Sciatic nerve (tissue), 2 donors: ENCODE measurements around the gene EEF1A2. TPM values are rescaled to one million over a fixed set of nuclear protein-coding genes. Genes with fewer than 3 reads are reported as not detected.
"Not testable (repeated sequence)": the region's sequence is repeated elsewhere in the genome, so short reads cannot be mapped to it uniquely, and the experiment has no call there.

ENCODE experiments used
- ATAC-seq: fragments of 200-7000 bp; cut with Tn5 transposase; one replicate; pipeline ENCODE4 v1.9.1; 2020; ENCODE audit warnings: mild to moderate bottlenecking, moderate library complexity
- DNase-seq: peaks from one replicate; pipeline ENCODE4 v3.0.0-alpha.2; 2020; ENCODE audit warnings: low spot score
- intact Hi-C: fragments of 100-400 bp; cut with DNase I; formaldehyde crosslinking; loops from one replicate; pipeline ENCODE4 v1.14.2; 2022
- total RNA-seq: library from RNA; stranded (reverse); fragmentation: NEBNext Ultra II Directional; extraction: Animal tissue kit (Norgen Biotek cat#: 25700); gene quantifications from one replicate; pipeline ENCODE4 v1.2.1, GENCODE V29; 2021
- donor health status: DM: no; HTN: no; CAD: no.
- donor health status: DM: no; HTN: no; CAD: no.

The EEF1A2 gene
- total RNA-seq, 1 donor from 2014 or later: 0.45 TPM

- no peak for DNase-seq
- intact Hi-C loops: no loop called here
Measured at GRCh38 chr20:63525971-63526370, 27.1 kb upstream of the EEF1A2 start.

GRCh38 chr20:63525185-63525584, 26.3 kb upstream of the EEF1A2 start:
- DNase-seq: no peak
- intact Hi-C loops: no loop called here
- ATAC-seq: no peak

More at GRCh38 chr20:63525971-63526370, 27.1 kb upstream of the EEF1A2 start:
- no peak for ATAC-seq

- ATAC-seq (no peak), DNase-seq (peak; percentile 63)
- intact Hi-C loops: no loop called here
Measured at GRCh38 chr20:63522981-63523611, 24.2 kb upstream of the EEF1A2 start.

- intact Hi-C loops: no loop called here
Measured at GRCh38 chr20:63522091-63522868, 23.4 kb upstream of the EEF1A2 start.

GRCh38 chr20:63521602-63522001, 22.7 kb upstream of the EEF1A2 start:
- intact Hi-C loops: no loop called here
- DNase-seq (peak; percentile 69), ATAC-seq (no peak)

More at GRCh38 chr20:63522091-63522868, 23.4 kb upstream of the EEF1A2 start:
- peak; percentile 59 for DNase-seq
- no peak for ATAC-seq

GRCh38 chr20:63520934-63521601, 22.2 kb upstream of the EEF1A2 start:
- ATAC-seq: peak; percentile 81
- intact Hi-C loops: no loop called here
- DNase-seq: peak; percentile 93

GRCh38 chr20:63520504-63520933, 21.6 kb upstream of the EEF1A2 start, which contains the start of gene PPDPF:
Gene PPDPF (plus strand): TSS chr20:63520765. CDS start chr20:63521309, 544 bp downstream.
- DNase-seq (peak; percentile 90), ATAC-seq (peak; percentile 82)
- intact Hi-C loops: no loop called here

GRCh38 chr20:63519668-63520503, 21.0 kb upstream of the EEF1A2 start:
- intact Hi-C loops: no loop called here
- ATAC-seq (peak; percentile 58), DNase-seq (peak; percentile 88)

- intact Hi-C loops: no loop called here
- ATAC-seq (no peak), DNase-seq (peak; percentile 66)
Measured at GRCh38 chr20:63518946-63519667, 20.2 kb upstream of the EEF1A2 start.

GRCh38 chr20:63518351-63518861, 19.5 kb upstream of the EEF1A2 start:
- ATAC-seq (no peak), DNase-seq (peak; percentile 57)
- intact Hi-C loops: no loop called here

- ATAC-seq (no peak), DNase-seq (peak; percentile 60)
- intact Hi-C loops: no loop called here
Measured at GRCh38 chr20:63517376-63518309, 18.8 kb upstream of the EEF1A2 start.

- ATAC-seq, intact Hi-C loops, DNase-seq: not testable (repeated sequence)
Measured at GRCh38 chr20:63514520-63514919, 15.6 kb upstream of the EEF1A2 start.

GRCh38 chr20:63513207-63513606, 14.3 kb upstream of the EEF1A2 start:
- ATAC-seq: no peak
- no peak for DNase-seq
- intact Hi-C loops: no loop called here

GRCh38 chr20:63509088-63509564, 10.2 kb upstream of the EEF1A2 start:
- intact Hi-C loops: no loop called here
- DNase-seq (no peak), ATAC-seq (no peak)

- no peak for ATAC-seq
- intact Hi-C loops: no loop called here
- no peak for DNase-seq
Measured at GRCh38 chr20:63508072-63508768, 9.3 kb upstream of the EEF1A2 start.

GRCh38 chr20:63507083-63507743, 8.3 kb upstream of the EEF1A2 start:
- intact Hi-C loops: no loop called here
- ATAC-seq (no peak), DNase-seq (no peak)
